GM12878 (cell line): ENCODE results near the gene LOX. TPM values are rescaled to one million over a fixed set of nuclear protein-coding genes. Genes with fewer than 3 reads are reported as not detected.
A peak's percentile ranks its signal among the peaks of the same experiment; 100 is the strongest.

Source experiments
- ATAC-seq: fragments of 200-7000 bp; cut with Tn5 transposase; 3 replicates; pipeline ENCODE4 v1.9.1; 2020; ENCODE audit warnings: mild to moderate bottlenecking, moderate library complexity
- BruUV-seq: library from RNA; stranded (reverse); fragments of 400-500 nt; replicated peaks from 2 replicates; lab custom pipeline; 2021; lab: Mats Ljungman, UMichigan
- CTCF ChIA-PET: fragments of 300-600 bp; sonication (Branson Sonifier 250); formaldehyde crosslinking; extraction: SDS; loops from one replicate; lab custom pipeline; 2021; ENCODE audit warnings: inconsistent platforms; lab: Yijun Ruan, JAX
- POLR2A ChIA-PET: fragments of 350-600 bp; formaldehyde crosslinking; extraction: SDS; loops from one replicate; lab custom pipeline; 2021; ENCODE audit warnings: inconsistent platforms; lab: Charles Lee
- RAD21 ChIA-PET: fragments of 300-600 bp; sonication (Branson Sonifier 250); formaldehyde crosslinking; loops from one replicate; lab custom pipeline; 2023; ENCODE audit warnings: antibody characterized with exemption; ENCODE audit not compliant: unreplicated experiment; lab: Charles Lee
- SMC1A ChIA-PET: fragments of 300-600 bp; sonication (Branson Sonifier 250); formaldehyde crosslinking; loops from one replicate; lab custom pipeline; 2023; ENCODE audit not compliant: unreplicated experiment, uncharacterized antibody; lab: Charles Lee
- DNase-seq: peaks from one replicate; pipeline ENCODE4 v3.0.0-alpha.2; 2011; ENCODE audit warnings: low read depth, low spot score
- FAIRE-seq: peaks from 3 replicates; lab custom pipeline; 2011; peaks lifted over from hg19 to GRCh38; lab: Jason Lieb, UNC
- H2AFZ ChIP-seq: 2 replicates; pipeline ENCODE4 v1.6.0; 2011; ENCODE audit warnings: low read depth, low read length, control low read depth; ENCODE audit not compliant: control insufficient read depth
- H3K27ac ChIP-seq: 2 replicates; pipeline ENCODE4 v1.5.1; 2011; ENCODE audit warnings: control low read depth; ENCODE audit not compliant: control insufficient read depth, insufficient read depth
- H3K27me3 ChIP-seq, 2 experiments: replicated peaks in 1 of 2; 2 replicates each; pipeline versions ENCODE4 v1.6.0 to v1.6.1; 2011; ENCODE audit warnings: low read length in 1 of 2; ENCODE audit not compliant: control insufficient read depth in 2 of 2, insufficient read depth in 2 of 2
- H3K36me3 ChIP-seq, 2 experiments: 2 replicates each; pipeline ENCODE4 v1.5.1; 2011; ENCODE audit warnings: low read length in 1 of 2; ENCODE audit not compliant: control insufficient read depth in 2 of 2, insufficient read depth in 2 of 2
- H3K4me1 ChIP-seq: 2 replicates; pipeline ENCODE4 v1.6.1; 2011; ENCODE audit warnings: mild to moderate bottlenecking, low read length, moderate library complexity, mixed read lengths; ENCODE audit not compliant: control insufficient read depth, insufficient read depth
- H3K4me2 ChIP-seq: 2 replicates; pipeline ENCODE4 v1.6.0; 2011; ENCODE audit warnings: control low read depth; ENCODE audit not compliant: control insufficient read depth, insufficient read depth
- H3K4me3 ChIP-seq: fragments of 200-600 bp; sonication (generic); 2 replicates; pipeline ENCODE4 v1.5.1; 2016
- H3K79me2 ChIP-seq: 2 replicates; pipeline ENCODE4 v1.6.0; 2011; ENCODE audit warnings: low read length; ENCODE audit not compliant: control insufficient read depth, insufficient read depth
- H3K9ac ChIP-seq: 2 replicates; pipeline ENCODE4 v1.8.0; 2011; ENCODE audit warnings: low read length, control low read depth, mixed read lengths; ENCODE audit not compliant: control insufficient read depth, insufficient read depth
- H3K9me3 ChIP-seq: replicated peaks from 3 replicates; pipeline ENCODE4 v1.5.1; 2011; ENCODE audit warnings: mild to moderate bottlenecking, low read length; ENCODE audit not compliant: control insufficient read depth, insufficient read depth
- H4K20me1 ChIP-seq: 2 replicates; pipeline ENCODE4 v1.6.0; 2011; ENCODE audit not compliant: control insufficient read depth, insufficient read depth
- CTCF ChIP-seq, 3 experiments: IDR thresholded peaks in 2 of 3; conservative IDR thresholded peaks in 1 of 3; 2 replicates each; pipeline ENCODE4 v1.5.1; 2011; ENCODE audit warnings: low read depth in 3 of 3, low read length in 3 of 3, mild to moderate bottlenecking in 3 of 3, control low read depth in 2 of 3, moderate library complexity in 2 of 3, inconsistent platforms in 1 of 3, mixed read lengths in 1 of 3; ENCODE audit not compliant: control insufficient read depth in 2 of 3, insufficient read depth in 1 of 3; ENCODE audit errors: extremely low read depth in 1 of 3
- FOS ChIP-seq: IDR thresholded peaks from 3 replicates; pipeline ENCODE4 v1.6.1; 2011; ENCODE audit warnings: borderline replicate concordance; ENCODE audit not compliant: insufficient read length; ENCODE audit errors: extremely low read depth
- PBX3 ChIP-seq: IDR thresholded peaks from 2 replicates; pipeline ENCODE4 v1.6.1; 2011; ENCODE audit warnings: mild to moderate bottlenecking, low read depth, low read length, moderate library complexity; ENCODE audit not compliant: insufficient replicate concordance
- RAD21 ChIP-seq: IDR thresholded peaks from 2 replicates; pipeline ENCODE4 v1.6.1; 2011; ENCODE audit warnings: mild to moderate bottlenecking, low read depth, low read length, moderate library complexity; ENCODE audit not compliant: insufficient read depth
- RAD51 ChIP-seq: fragments of 450-650 bp; IDR thresholded peaks from 2 replicates; pipeline ENCODE4 v1.6.1; 2016; ENCODE audit warnings: moderate library complexity, mild to moderate bottlenecking, inconsistent platforms
- SMC3 ChIP-seq: IDR thresholded peaks from 2 replicates; pipeline ENCODE4 v1.6.1; 2011; ENCODE audit warnings: low read length, improper control_type of control experiment, borderline replicate concordance
- SUZ12 ChIP-seq: fragments of 200-600 bp; sonication (generic); IDR thresholded peaks from one replicate; pipeline ENCODE4 v1.6.1; 2018; ENCODE audit warnings: antibody characterized with exemption, mild to moderate bottlenecking; ENCODE audit not compliant: unreplicated experiment
- ZNF207 ChIP-seq: fragments of 450-650 bp; IDR thresholded peaks from 2 replicates; pipeline ENCODE4 v1.6.1; 2014; ENCODE audit warnings: antibody characterized with exemption, mild to moderate bottlenecking, borderline replicate concordance
- ZNF622 ChIP-seq: fragments of 450-650 bp; IDR thresholded peaks from 2 replicates; pipeline ENCODE4 v1.6.1; 2017; ENCODE audit warnings: mild to moderate bottlenecking, inconsistent platforms
- WGBS: methylation state at CpG from one replicate; pipeline ENCODE4 v1.1.6; 2016; ENCODE audit warnings: low lambda C conversion rate; ENCODE audit not compliant: insufficient replicate concordance, insufficient coverage; ENCODE audit errors: missing lambda C conversion rate; 5-methylcytosine and 5-hydroxymethylcytosine counted together
- in situ Hi-C: fragments of 300-500 bp; cut with MboI; formaldehyde crosslinking; loops from 9 replicates; pipeline ENCODE4 v1.14.3; 2018; ENCODE audit warnings: mixed read lengths
- intact Hi-C: fragments of 100-400 bp; cut with micrococcal nuclease; formaldehyde crosslinking; loops from one replicate; pipeline ENCODE4 v1.14.2; 2022; ENCODE audit not compliant: unreplicated experiment
- polyA plus RNA-seq, 11 experiments: library from polyadenylated mRNA; depleted of rRNA in 4 of 11; unstranded in 6 of 11; stranded (reverse) in 5 of 11; fragments of >200 nt; fragmentation: Nextera tagmentation in 4 of 11; fragmentation: Illumina TruSeq in 1 of 11; extraction: Ambion mirVana in 4 of 11; extraction: Trizol in 1 of 11; gene quantifications; 1 replicate in 1 of 11; 2 replicates in 10 of 11; pipeline versions ENCODE4 v1.2.1 to v1.2.3, GENCODE V29; 2011 to 2016; ENCODE audit warnings: inconsistent platforms in 2 of 11, missing spikeins in 2 of 11, low read depth in 1 of 11
- total RNA-seq, 4 experiments: library from RNA; depleted of rRNA in 3 of 4; stranded (reverse); fragments of >200 nt in 3 of 4; fragmentation: Illumina TruSeq in 1 of 4; extraction: Trizol in 1 of 4; gene quantifications; 2 replicates each; pipeline versions ENCODE4 v1.2.1 to v1.2.3, GENCODE V29; 2013 to 2021
- TF ChIP-seq, protein P1 (sequence below): IDR thresholded peaks from 2 replicates; pipeline ENCODE4 v1.6.1; 2011; ENCODE audit warnings: low read depth, mild to moderate bottlenecking, low read length, moderate library complexity, borderline replicate concordance; ENCODE audit errors: extremely low read depth

LOX gene
- total and polyA plus RNA-seq, 10 of the 15 experiments (the other 5 are each of a cell fraction or from before 2014, with no cell fraction given) = 0.03 to 0.69 (median 0.07) TPM; not detected in 1

- no peak for DNase-seq
- no peaks in the 10 kb centered on the region for H4K20me1 ChIP-seq
- H3K4me1 ChIP-seq = no peaks in the 10 kb centered on the region; the same call in 1 of the 2 replicates
- peaks cover 5 to 7% of the 10 kb centered on the region in 2 experiments for H3K27me3 ChIP-seq
- H3K9ac ChIP-seq = no peak overlapping the region
- no peaks in the 10 kb centered on the region for H3K79me2 ChIP-seq
- RAD21 ChIA-PET = no interaction called here
- intact Hi-C loops = no loop called here
- in situ Hi-C loops = no loop called here
- CTCF ChIA-PET = no interaction called here
- peak overlapping the region; percentile 68 for H3K4me2 ChIP-seq
- peak overlapping the region; percentile 57; the same call in 1 of the 2 replicates for H3K4me3 ChIP-seq
- POLR2A ChIA-PET = no interaction called here
- SMC1A ChIA-PET = no interaction called here
- H3K36me3 ChIP-seq = no peaks in the 10 kb centered on the region
- peak overlapping the region; percentile 38 for H2AFZ ChIP-seq
- WGBS = 50% methylated on average over 69 of the region's 78 CpGs
- H3K9me3 ChIP-seq = no peaks in the 10 kb centered on the region
- H3K27ac ChIP-seq = no peak overlapping the region
- TF ChIP-seq FOS (no peak), SMC3 (no peak)
- peak; percentile 55 for ATAC-seq
- no peak for FAIRE-seq
- BruUV-seq = no TSS peak
These were observed 518 bp downstream of the LOX start for GRCh38 chr5:122077366-122078115.

- ATAC-seq (peak; percentile 70), FAIRE-seq (no peak), DNase-seq (no peak)
- CTCF ChIA-PET = interaction anchor here (0.8 to 1.8 kb wide), 6 partner anchors 11 to 1226 kb away, joined by 3 to 8 read pairs (median 4); no protein-coding TSS in a partner anchor
- Histone ChIP-seq H3K79me2 (no peaks in the 10 kb centered on the region), H3K9me3 (no peaks in the 10 kb centered on the region), H4K20me1 (no peaks in the 10 kb centered on the region), H3K9ac (no peak overlapping the region), H3K4me1 (no peaks in the 10 kb centered on the region; the same call in 1 of the 2 replicates), H3K27ac (no peak overlapping the region), H3K36me3 (no peaks in the 10 kb centered on the region), H3K27me3 (peaks cover 5 to 7% of the 10 kb centered on the region in 2 experiments), H2AFZ (no peak overlapping the region), H3K4me3 (peak overlapping the region; percentile 57; the same call in 1 of the 2 replicates), H3K4me2 (peak overlapping the region; percentile 68)
- RAD21 ChIA-PET = interaction anchor here (1.6 kb wide), 1 partner anchor 113 kb away, joined by 3 read pairs; no protein-coding TSS in a partner anchor
- 35% methylated on average over 43 of the region's 43 CpGs for WGBS
- SMC1A ChIA-PET = interaction anchor here (0.7 to 1.2 kb wide), 2 partner anchors 16 to 127 kb away, joined by 3 to 4 read pairs; no protein-coding TSS in a partner anchor
- BruUV-seq = no TSS peak
- POLR2A ChIA-PET = no interaction called here
- intact Hi-C loops = no loop called here
- in situ Hi-C loops = no loop called here
- peak; percentile 42 to 61 (median 61); a peak in 5 of 6 replicates for TF ChIP-seq CTCF (IDR thresholded peaks at IDR 0.05 in 2 of 3, conservative IDR thresholded peaks at IDR 0.05 in 1 of 3; ENCODE audit: control insufficient read depth in 2 of 3, extremely low read depth in 1 of 3, insufficient read depth in 1 of 3, low read depth in 3 of 3, low read length in 3 of 3)
- peak; percentile 26 for TF ChIP-seq SUZ12
- no peak for TF ChIP-seq ZNF207
- TF ChIP-seq RAD51 = no peak
- TF ChIP-seq PBX3 = no peak
- TF ChIP-seq, protein P1, sequence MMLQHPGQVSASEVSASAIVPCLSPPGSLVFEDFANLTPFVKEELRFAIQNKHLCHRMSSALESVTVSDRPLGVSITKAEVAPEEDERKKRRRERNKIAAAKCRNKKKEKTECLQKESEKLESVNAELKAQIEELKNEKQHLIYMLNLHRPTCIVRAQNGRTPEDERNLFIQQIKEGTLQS = no peak
- TF ChIP-seq ZNF622 = no peak
- peak; percentile 45; the same call in 1 of the 2 replicates for TF ChIP-seq RAD21
These were observed 1.2 kb downstream of the LOX start for GRCh38 chr5:122076669-122077365.
